Activated CD8-positive, alpha-beta memory T cell treated with anti-CD3 and anti-CD28 coated beads, Interleukin-2, amount 10 ng/mL, durations not matched to agents 7 days and 5 days (primary cell): ENCODE measurements around the gene GSE1. TPM values are rescaled to one million over a fixed set of nuclear protein-coding genes. Genes with fewer than 3 reads are reported as not detected.

Experiments
- ATAC-seq: fragments of 150-1000 bp; cut with Tn5 transposase; one replicate; pipeline ENCODE4 v1.10.0; 2021; ENCODE audit warnings: moderate library complexity
- CTCF ChIA-PET: fragments of 350-600 bp; sonication (Branson Sonifier 250); formaldehyde crosslinking; loops from one replicate; lab custom pipeline; 2021; ENCODE audit warnings: antibody characterized with exemption; lab: Charles Lee
- DNase-seq: peaks from one replicate; pipeline ENCODE4 v3.0.0-alpha.2; 2020
- H3K27ac Mint-ChIP-seq: one replicate; pipeline ENCODE4 v1.8.0; 2021; ENCODE audit warnings: mild to moderate bottlenecking, mixed read lengths
- H3K27me3 Mint-ChIP-seq: one replicate; pipeline ENCODE4 v1.8.0; 2021; ENCODE audit warnings: mixed read lengths
- H3K36me3 Mint-ChIP-seq: one replicate; pipeline ENCODE4 v1.8.0; 2021; ENCODE audit warnings: mild to moderate bottlenecking, mixed read lengths
- H3K4me1 Mint-ChIP-seq: one replicate; pipeline ENCODE4 v1.8.0; 2021; ENCODE audit warnings: mixed read lengths
- H3K4me3 Mint-ChIP-seq: one replicate; pipeline ENCODE4 v1.8.0; 2021; ENCODE audit warnings: mild to moderate bottlenecking, moderate library complexity, mixed read lengths
- H3K9me3 Mint-ChIP-seq: one replicate; pipeline ENCODE4 v1.8.0; 2022; ENCODE audit warnings: low read depth, mixed read lengths
- total RNA-seq, 2 experiments: library from RNA; stranded (reverse); gene quantifications; one replicate each; pipeline ENCODE4 v1.2.3, GENCODE V29; 2021

Gene GSE1
- total RNA-seq, 2 experiments from 2014 or later: 43.1 to 55.1 TPM

DNA sequence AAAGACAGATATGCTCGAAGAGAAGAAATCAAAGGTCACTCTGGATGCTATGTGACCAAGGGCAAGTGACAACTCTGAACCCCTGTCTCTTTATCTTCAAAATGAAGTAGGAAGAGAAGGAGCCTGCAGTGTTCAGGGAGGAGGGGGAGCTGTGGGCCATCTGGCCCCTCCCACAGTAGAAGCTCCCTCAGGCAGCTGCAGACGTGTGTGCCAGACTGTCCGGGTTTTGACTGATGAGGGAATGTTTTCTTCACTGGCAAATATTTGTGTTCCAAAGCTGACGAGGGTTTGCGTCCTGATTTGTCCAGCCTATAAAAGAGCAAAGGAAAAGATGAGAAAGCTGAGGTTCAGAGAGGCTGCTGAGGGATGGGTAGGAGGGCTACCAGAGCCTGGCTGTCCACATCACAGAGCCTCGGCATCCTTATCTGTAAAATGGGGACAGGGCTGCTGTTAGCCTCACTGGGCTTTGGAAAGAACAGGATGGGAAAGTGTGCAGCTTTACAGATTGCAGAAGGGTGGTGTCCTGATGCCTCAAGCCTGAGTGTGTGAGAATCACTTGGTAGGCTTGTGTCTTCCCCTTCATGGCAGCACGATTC, 77.4 kb downstream of the GSE1 start:
- H3K27ac Mint-ChIP-seq: no peak overlapping the region
- H3K4me3 Mint-ChIP-seq: no peak overlapping the region
- H3K36me3 Mint-ChIP-seq: peaks cover 7% of the 10 kb centered on the region
- CTCF ChIA-PET: interaction anchor here (1.1 to 2.0 kb wide), 3 partner anchors 14 to 385 kb away, joined by 3 to 10 read pairs (median 3); no protein-coding TSS in a partner anchor
- peaks cover 16% of the 10 kb centered on the region for H3K4me1 Mint-ChIP-seq
- ATAC-seq (no peak), DNase-seq (no peak)
- peaks cover 17% of the 10 kb centered on the region for H3K27me3 Mint-ChIP-seq
- no peaks in the 10 kb centered on the region for H3K9me3 Mint-ChIP-seq

DNA sequence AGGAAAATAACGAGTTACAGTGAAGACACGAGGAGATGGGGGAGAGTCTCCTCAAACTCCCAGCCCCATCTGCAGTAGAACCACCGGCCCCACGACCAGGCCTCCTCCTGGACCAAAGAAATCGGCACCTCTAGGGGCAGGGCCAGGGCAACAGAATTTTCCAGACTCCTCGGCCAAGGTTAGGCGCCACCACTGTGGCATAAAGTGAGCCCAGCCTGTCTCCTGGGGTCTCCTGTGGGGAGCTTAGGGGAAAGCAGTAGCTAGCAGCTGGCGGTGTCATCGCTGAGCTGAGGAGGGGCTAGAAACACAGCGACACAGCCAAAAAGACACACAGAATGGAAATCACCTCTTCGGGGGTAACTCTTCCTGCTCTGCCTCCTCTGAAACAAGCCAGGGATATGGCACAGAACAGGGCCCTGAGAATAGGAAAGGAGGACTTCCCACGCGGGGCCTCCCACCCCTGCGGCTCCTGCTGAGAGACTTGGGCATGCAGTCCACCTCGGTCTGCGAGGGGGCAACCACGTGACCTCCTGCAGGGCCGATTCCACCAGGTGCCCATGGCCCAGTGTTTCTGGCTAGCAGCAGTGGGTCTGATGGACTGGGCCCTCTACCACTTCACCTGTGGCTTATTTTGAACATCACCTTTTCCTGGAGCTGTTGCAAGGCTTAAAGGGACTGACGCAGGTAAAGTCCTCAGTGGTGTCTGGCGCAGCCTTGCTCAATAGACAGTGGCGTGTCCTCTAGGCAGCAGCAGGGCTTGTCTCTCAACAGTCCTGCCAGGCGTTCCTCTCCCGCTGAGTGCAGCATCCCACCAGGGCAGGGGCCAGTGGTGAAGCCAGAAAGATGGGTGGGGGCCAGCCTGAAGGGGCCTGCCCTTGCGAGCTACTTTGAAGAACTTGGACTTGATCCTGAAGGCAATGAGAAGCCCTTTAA, 82.3 kb downstream of the GSE1 start:
- Mint-ChIP-seq H3K4me3 (no peak overlapping the region), H3K36me3 (no peaks in the 10 kb centered on the region), H3K9me3 (no peaks in the 10 kb centered on the region), H3K27me3 (peaks cover 17% of the 10 kb centered on the region), H3K4me1 (no peaks in the 10 kb centered on the region), H3K27ac (no peak overlapping the region)
- ATAC-seq (no peak), DNase-seq (no peak)
- CTCF ChIA-PET: no interaction called here

DNA sequence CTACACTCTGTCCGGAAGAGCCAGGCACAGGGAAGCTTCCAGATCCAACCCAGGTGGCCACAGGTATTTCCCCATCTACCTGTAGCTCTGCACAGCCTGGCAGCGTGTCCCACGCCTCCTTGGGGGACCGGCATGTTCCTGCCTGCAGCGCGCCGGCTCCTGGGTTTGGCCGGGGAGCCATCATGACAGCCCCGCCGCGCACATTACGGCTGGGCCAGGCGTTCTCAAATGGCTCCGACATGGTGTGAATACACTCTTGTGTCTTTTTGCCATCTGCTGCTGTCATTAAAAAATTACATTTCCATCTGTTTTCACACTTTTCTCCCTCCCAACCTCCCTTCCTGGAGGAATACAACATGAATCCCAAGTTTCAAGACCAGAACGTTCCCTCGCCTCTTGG, 83.7 kb downstream of the GSE1 start:
- Mint-ChIP-seq H3K4me3 (no peak overlapping the region), H3K27me3 (peaks cover 21% of the 10 kb centered on the region), H3K4me1 (no peaks in the 10 kb centered on the region), H3K9me3 (no peaks in the 10 kb centered on the region), H3K27ac (no peak overlapping the region), H3K36me3 (no peaks in the 10 kb centered on the region)
- CTCF ChIA-PET: no interaction called here
- no peak for DNase-seq
- ATAC-seq: no peak

DNA sequence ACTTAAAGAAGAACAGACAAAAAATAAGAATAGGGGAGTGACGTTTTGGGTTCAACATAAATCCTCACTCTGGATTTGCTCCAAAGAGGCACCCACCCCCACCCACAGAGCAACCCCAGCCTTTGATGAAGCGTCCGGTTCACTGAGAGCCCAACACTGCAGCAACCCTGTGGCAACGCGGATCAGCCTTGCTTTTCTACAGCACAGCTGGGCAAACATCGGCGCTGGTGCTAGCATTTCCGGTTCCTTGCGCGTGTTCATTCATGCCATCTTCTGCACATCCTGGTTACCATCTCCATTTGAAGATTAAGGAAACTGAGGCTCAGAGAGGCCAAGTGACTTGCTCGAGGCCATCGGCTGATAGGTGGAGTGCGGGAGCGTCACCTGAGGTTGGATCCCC, 84.3 kb downstream of the GSE1 start:
- Mint-ChIP-seq H3K27me3 (peaks cover 19% of the 10 kb centered on the region), H3K4me1 (no peaks in the 10 kb centered on the region), H3K27ac (no peak overlapping the region), H3K4me3 (no peak overlapping the region), H3K9me3 (no peaks in the 10 kb centered on the region), H3K36me3 (no peaks in the 10 kb centered on the region)
- DNase-seq (no peak), ATAC-seq (no peak)
- CTCF ChIA-PET: no interaction called here

DNA sequence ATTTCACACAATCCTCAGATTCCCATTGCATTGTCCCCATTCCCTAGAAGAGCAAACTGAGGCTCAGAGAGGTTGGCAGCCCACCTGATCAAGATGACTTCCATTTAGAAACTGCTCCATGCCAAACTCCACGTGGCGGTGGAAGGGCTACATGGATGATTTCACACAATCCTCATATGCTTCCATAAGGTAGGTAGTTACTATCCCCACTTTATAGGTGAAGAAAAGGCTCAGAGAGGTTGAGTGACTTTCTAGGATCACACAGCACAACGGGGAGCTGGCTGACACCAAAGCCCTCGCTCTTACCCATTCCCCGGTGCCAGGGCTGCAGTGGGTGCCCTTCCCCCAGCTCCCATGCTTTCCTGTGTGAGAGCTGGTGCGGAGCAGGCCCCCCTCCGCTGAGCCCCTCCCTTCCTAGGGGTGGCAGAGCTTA, 85.4 kb downstream of the GSE1 start:
- CTCF ChIA-PET: interaction anchor here (1.3 kb wide), 1 partner anchor 14 kb away, joined by 4 read pairs; no protein-coding TSS in a partner anchor
- Mint-ChIP-seq H3K9me3 (no peaks in the 10 kb centered on the region), H3K4me3 (no peak overlapping the region), H3K27ac (no peak overlapping the region), H3K36me3 (no peaks in the 10 kb centered on the region), H3K27me3 (peaks cover 17% of the 10 kb centered on the region), H3K4me1 (no peaks in the 10 kb centered on the region)
- no peak for ATAC-seq
- DNase-seq: no peak

DNA sequence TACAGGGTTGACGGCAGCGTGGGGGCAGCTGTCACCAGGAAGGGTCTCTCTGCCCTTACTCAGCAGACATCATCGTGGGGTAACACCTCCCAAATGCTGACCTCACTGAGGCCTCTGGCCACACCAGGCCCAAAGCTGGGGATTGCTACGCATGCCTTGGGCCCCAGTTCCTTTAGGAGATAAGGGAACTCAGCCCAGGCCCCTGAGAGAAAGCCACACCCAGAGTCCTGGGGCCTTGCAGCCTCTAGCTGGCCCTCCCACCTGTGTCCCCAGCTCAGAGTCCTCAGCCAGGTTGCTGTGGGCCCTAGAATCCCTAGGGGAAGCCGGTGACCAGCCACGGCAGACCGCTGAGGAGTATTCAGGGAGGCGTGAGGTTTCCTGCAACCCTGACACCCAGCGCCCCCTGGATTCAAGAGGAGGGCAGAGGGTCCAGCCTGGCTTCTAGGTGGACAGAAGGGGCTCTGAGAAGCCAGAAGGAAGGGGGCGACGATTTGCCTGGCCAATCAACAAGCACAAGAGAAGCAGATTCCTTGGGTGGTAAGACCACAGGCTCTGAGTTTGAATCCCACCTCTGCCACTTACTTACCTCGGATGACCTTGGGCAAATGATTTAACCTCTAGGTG, 85.9 kb downstream of the GSE1 start:
- no peaks in the 10 kb centered on the region for H3K4me1 Mint-ChIP-seq
- DNase-seq: no peak
- no peaks in the 10 kb centered on the region for H3K36me3 Mint-ChIP-seq
- H3K27me3 Mint-ChIP-seq: peaks cover 17% of the 10 kb centered on the region
- CTCF ChIA-PET: interaction anchor here (1.3 kb wide), 1 partner anchor 15 kb away, joined by 4 read pairs; no protein-coding TSS in a partner anchor
- no peak overlapping the region for H3K4me3 Mint-ChIP-seq
- no peak overlapping the region for H3K27ac Mint-ChIP-seq
- ATAC-seq: no peak
- no peaks in the 10 kb centered on the region for H3K9me3 Mint-ChIP-seq

DNA sequence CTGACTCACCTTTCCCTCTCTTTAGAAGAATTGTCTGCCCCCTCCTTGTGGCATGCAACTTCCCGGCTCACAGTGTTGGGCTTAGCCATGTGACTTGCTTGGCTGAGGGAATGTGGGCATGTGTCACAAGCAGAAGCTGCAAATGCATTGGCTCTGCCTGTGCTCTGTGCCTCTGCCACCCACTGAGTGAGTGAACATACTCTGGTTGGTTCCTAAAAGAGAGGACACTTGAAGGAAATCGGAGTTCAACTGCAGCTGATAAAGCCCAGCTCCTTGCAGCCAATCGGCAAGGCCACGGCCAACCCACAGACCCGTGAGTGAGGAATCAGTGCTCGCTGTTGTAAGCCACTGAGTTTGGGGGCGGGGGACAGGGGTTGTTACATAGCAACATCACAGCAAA, 86.5 kb downstream of the GSE1 start:
- H3K36me3 Mint-ChIP-seq: no peaks in the 10 kb centered on the region
- no peaks in the 10 kb centered on the region for H3K9me3 Mint-ChIP-seq
- H3K4me1 Mint-ChIP-seq: no peaks in the 10 kb centered on the region
- H3K27ac Mint-ChIP-seq: no peak overlapping the region
- H3K27me3 Mint-ChIP-seq: peaks cover 14% of the 10 kb centered on the region
- no peak for ATAC-seq
- CTCF ChIA-PET: no interaction called here
- no peak for DNase-seq
- no peak overlapping the region for H3K4me3 Mint-ChIP-seq

DNA sequence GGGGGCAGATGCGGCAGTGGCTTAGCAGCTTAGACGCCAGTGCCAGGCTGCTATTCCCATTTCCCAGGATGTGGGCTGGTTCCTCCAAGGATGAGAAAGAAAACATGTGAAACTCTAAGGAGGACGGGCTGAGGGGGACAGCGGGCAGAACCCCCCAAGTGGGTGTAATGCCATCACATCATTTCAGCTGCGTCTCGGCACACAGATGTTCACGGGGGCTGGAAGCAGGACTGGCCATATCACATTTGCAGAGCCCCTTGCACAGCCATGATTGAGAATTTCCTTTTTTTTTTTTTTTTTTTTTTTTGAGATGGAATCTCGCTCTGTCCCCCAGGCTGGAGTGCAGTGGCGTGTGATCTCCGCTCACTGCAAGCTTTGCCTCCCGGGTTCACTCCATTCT, 90.9 kb downstream of the GSE1 start:
- Mint-ChIP-seq H3K9me3 (no peaks in the 10 kb centered on the region), H3K4me1 (no peaks in the 10 kb centered on the region), H3K27ac (no peak overlapping the region), H3K36me3 (no peaks in the 10 kb centered on the region), H3K27me3 (peaks cover 7% of the 10 kb centered on the region), H3K4me3 (no peak overlapping the region)
- no peak for ATAC-seq
- no peak for DNase-seq
- CTCF ChIA-PET: no interaction called here

DNA sequence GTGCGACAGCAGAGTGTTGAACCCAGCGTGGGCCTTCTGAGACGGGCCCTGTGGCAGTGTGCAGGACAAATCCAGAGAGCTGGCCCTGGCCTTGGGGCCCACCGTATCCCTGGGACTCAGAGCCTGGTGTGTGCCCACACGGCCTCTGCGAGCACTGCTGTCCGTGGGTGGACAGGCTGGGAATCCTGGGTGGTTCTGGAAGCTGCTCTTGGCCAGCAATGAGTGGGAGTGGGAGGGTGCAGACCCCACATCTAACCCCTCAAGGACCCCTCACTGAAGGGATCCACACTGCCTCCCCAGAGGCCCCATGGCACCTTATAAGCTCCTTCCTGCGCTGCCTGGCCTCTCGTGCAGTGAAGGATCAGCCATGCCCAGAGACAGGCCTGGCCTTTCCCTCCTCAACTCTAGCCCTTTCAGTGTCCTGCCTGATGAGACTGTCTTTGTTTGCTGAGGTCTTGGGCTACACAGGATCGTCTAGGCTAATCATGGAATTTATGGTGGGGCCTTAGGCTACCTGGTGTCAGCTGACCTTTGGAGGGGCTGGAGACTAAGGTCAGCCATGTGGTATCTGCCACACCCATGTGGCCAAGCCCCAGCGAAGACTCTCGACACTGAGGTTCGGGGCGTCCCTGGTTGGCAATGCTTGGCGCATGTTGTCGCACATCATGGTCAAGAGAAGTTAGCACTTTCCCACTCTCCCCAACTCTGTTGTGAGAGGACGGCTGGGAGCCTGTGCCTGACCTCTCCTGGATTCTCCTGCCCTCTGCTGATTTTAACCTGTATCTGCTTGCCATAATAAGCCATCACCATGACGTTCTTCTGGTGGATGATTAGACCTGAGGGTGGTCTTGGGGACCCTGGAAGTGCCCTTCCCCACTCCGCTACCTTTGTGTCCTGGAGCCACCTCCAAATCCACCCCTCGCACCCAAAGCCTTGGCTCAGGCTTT, 92.1 kb downstream of the GSE1 start:
- ATAC-seq: no peak
- H3K27me3 Mint-ChIP-seq: peaks cover 7% of the 10 kb centered on the region
- H3K4me3 Mint-ChIP-seq: no peak overlapping the region
- H3K4me1 Mint-ChIP-seq: no peaks in the 10 kb centered on the region
- CTCF ChIA-PET: no interaction called here
- no peaks in the 10 kb centered on the region for H3K9me3 Mint-ChIP-seq
- no peaks in the 10 kb centered on the region for H3K36me3 Mint-ChIP-seq
- DNase-seq: no peak
- no peak overlapping the region for H3K27ac Mint-ChIP-seq

DNA sequence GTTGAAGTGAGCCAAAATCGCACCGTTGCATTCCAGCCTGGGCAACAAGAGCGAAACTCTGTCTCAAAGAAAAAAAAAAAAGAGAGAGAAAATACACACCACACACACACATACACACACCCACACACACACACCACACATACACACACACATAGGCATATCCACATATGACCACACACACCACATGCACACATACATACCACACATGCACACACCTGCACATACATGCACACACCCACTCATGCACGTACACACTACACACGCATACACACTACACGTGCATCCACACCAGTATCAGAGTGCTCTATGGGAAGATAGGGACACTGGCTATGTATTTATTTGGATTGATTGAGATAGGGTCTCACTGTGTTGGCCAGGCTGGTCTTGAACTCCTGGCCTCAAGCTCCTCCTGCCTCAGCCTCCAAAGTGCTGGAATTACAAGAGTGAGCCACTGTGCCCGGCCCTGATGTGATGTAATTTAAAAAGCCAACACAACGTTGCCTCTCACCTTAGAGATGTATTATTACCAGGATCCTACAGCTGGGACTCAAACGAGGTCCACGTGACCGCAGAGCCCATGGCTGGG, 93.4 kb downstream of the GSE1 start:
- ATAC-seq: no peak
- H3K27ac Mint-ChIP-seq: no peak overlapping the region
- H3K27me3 Mint-ChIP-seq: peaks cover 3% of the 10 kb centered on the region
- H3K4me1 Mint-ChIP-seq: no peaks in the 10 kb centered on the region
- H3K9me3 Mint-ChIP-seq: no peaks in the 10 kb centered on the region
- no peak for DNase-seq
- H3K4me3 Mint-ChIP-seq: no peak overlapping the region
- no peaks in the 10 kb centered on the region for H3K36me3 Mint-ChIP-seq
- CTCF ChIA-PET: interaction anchor here (0.7 kb wide), 1 partner anchor 15 kb away, joined by 3 read pairs; no protein-coding TSS in a partner anchor

DNA sequence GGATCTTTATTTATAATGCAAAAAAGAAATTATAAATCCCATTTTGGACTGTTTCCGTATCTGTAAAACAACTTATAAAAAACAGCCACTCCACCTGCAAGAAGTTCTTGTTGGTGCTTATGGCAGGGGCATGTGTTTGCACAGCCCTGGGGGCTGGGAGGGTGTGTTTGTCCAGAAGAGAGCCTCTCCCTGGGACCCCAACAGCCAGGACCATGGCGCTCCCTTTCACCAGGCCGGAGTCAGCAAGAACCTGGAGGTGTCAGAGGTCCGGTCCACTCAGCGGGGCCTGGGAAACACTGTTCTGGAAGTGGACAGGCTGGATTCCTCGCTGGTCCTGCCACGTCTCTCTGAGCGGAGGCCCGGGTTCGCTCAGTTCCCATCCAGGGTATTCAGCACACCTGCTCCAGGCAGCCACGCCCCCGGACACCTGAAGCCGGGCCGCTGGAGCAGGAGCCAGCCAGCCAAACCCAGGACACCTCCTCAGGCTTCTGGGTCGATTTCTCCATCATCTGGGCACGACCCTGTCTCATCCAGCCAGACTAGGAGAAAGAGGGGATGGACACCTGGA, 94.5 kb downstream of the GSE1 start:
- Mint-ChIP-seq H3K4me3 (no peak overlapping the region), H3K27me3 (no peaks in the 10 kb centered on the region), H3K4me1 (no peaks in the 10 kb centered on the region), H3K36me3 (no peaks in the 10 kb centered on the region), H3K9me3 (peaks cover 2% of the 10 kb centered on the region), H3K27ac (no peak overlapping the region)
- no peak for DNase-seq
- CTCF ChIA-PET: interaction anchor here (0.7 kb wide), 1 partner anchor 14 kb away, joined by 3 read pairs; no protein-coding TSS in a partner anchor
- no peak for ATAC-seq

DNA sequence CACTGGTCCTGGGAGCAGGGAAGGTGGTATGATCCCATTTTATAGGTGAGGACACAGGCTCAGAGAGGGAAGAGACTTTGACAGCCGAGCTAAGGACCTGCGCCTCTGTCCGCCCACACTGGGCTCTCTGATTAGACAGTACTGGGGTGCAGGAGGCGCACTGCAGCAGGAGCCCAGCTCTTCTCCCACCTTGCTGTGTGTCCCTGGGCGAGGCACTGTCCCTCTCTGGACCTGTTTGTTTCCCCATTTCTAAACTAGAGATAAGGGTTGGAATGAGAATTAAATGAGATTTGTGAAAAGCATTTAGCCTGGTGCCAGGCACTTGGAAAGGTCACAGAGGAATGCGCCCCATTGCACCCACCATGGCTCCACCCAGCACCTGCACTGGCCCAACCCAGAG, 95.2 kb downstream of the GSE1 start:
- no peaks in the 10 kb centered on the region for H3K36me3 Mint-ChIP-seq
- DNase-seq (no peak), ATAC-seq (no peak)
- CTCF ChIA-PET: no interaction called here
- no peaks in the 10 kb centered on the region for H3K4me1 Mint-ChIP-seq
- peaks cover 2% of the 10 kb centered on the region for H3K9me3 Mint-ChIP-seq
- H3K27me3 Mint-ChIP-seq: no peaks in the 10 kb centered on the region
- no peak overlapping the region for H3K27ac Mint-ChIP-seq
- H3K4me3 Mint-ChIP-seq: no peak overlapping the region
